GM18526 (cell line): Measurements from ENCODE around the gene ST3GAL4.

Experiments
- POLR2A ChIP-seq: IDR thresholded peaks from 3 replicates; pipeline ENCODE4 v1.6.1; 2011; ENCODE audit not compliant: insufficient read length; ENCODE audit errors: extremely low read depth

ST3GAL4 gene

DNA sequence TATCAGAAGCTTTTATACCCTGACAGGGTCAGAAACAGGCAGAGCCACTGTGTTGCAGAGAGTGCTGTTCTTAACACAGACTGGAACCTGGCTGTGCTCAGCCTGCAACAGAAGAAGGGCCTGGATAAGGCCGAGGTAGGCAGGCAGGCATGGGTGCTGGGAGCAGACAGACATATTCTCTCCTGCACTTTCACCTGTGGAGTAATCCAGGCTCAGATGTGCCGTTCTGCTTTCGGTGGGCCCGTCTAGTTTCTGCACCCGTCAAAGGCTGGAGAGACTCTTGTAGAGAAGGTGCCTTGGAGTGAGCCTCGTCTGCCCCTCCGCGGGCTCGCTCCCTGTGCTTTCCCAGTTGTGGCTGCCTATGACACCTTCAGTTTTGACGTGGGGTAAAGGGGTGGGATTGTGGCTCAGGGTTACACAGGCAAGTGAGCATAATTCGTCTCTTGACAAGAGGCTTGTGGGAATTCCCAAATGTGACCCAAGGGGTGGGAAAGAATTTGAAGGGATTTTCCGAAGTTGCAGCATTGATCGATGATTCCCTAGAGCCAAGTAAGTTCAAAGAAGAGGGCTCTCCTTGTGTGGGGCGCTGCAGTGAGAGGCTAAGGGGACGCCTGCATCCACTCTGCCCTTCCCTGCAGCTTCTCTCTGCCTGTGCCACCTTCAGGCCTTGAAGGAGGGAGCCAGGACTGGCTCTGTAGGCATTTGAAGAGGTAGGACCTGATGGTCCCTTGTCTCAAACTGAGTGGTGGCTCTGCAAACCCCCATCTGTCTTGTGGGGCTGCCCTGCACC, 16.2 kb upstream of the ST3GAL4 start:
- TF ChIP-seq POLR2A: no peak

GRCh38 chr11:126339863-126340434, 15.5 kb upstream of the ST3GAL4 start:
- no peak for TF ChIP-seq POLR2A

GRCh38 chr11:126340960-126341606, 14.4 kb upstream of the ST3GAL4 start:
- no peak for TF ChIP-seq POLR2A

- no peak for TF ChIP-seq POLR2A
Observed at GRCh38 chr11:126341760-126342161, 13.7 kb upstream of the ST3GAL4 start.

DNA sequence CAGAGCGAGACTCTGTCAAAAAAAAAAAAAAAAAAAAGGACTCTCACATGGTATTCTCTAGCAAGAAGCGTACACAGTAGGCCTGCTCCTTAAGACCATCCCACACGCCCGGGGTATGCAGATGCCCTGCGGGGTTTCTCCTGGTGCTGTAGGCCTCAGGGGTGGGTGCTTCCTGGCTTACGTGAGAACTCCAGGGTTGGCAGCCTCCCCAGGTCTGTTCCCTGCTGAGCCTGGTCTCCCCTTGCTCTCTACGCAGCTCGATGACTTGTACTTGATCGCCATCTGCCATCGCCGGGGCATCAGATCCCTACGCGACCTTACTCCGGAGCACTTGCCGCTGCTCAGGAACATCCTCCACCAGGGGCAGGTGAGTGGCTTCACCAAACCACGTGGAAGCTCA, 12.4 kb upstream of the ST3GAL4 start:
- no peak for TF ChIP-seq POLR2A

- TF ChIP-seq POLR2A: no peak
Observed at GRCh38 chr11:126344141-126345080, 11.1 kb upstream of the ST3GAL4 start.

GRCh38 chr11:126345283-126345682, 10.2 kb upstream of the ST3GAL4 start:
- no peak for TF ChIP-seq POLR2A

GRCh38 chr11:126345759-126346585, 9.5 kb upstream of the ST3GAL4 start:
- TF ChIP-seq POLR2A: no peak

DNA sequence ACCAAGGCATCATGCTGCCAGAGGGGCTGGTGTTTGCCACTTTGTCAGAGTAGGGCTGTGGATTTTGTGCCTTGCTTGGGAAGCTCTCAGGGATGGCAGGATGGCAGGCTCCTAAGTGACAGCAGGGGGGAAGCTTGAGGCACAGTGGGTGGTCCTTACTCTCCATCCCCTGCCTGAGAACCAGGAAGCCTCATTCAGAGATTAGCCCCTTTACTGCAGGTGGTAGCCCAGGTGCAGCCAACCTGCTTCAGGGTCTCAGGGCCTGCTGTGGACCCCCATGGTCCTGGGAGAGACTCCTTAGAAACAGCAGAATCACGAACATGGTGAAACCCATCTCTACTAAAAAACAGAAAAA, 8.9 kb upstream of the ST3GAL4 start:
- no peak for TF ChIP-seq POLR2A

DNA sequence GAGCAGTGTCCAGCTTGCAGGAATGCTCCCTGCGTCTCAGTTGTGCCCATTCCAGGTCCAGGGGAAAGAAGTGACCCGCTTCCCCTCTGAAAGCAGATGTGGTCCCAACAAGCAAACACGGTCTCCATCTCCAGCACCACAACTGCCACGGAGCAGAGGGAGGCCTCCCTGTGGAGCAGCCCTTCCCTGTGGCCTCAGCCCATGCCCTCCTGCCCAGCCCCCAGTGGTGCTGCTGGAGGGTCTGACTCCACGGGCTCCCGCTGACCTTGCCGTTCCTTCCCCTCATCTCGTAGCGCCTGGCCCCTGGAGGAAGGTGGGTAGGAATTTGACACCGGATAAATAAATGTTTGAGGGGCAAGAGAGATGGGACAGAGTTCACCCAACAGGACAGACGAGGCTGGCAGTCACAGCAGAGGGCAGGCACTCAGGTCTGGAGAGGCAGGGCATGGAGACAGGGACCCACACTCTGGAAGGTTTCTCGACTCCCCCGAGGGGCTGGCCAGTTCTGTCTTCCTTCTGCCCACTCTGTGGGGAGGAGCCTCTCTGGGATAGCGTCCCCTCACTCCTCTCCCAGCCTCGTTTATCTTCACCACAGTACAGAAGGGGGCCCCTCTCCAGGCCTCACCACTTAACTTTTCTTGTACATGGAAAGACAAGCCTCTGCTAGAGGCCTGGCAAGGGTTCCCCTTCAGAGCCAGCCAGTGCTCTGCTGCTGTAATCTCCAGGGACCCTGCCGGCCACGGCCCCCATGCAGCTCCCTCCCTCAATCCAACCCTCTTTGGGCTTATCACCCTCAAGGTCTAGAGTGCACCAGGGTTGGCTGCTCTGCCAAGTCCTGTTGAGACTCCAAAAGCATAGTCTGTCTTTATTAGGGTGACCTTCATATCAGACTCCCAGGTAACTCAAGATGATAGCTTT, 7.5 kb upstream of the ST3GAL4 start:
- no peak for TF ChIP-seq POLR2A

DNA sequence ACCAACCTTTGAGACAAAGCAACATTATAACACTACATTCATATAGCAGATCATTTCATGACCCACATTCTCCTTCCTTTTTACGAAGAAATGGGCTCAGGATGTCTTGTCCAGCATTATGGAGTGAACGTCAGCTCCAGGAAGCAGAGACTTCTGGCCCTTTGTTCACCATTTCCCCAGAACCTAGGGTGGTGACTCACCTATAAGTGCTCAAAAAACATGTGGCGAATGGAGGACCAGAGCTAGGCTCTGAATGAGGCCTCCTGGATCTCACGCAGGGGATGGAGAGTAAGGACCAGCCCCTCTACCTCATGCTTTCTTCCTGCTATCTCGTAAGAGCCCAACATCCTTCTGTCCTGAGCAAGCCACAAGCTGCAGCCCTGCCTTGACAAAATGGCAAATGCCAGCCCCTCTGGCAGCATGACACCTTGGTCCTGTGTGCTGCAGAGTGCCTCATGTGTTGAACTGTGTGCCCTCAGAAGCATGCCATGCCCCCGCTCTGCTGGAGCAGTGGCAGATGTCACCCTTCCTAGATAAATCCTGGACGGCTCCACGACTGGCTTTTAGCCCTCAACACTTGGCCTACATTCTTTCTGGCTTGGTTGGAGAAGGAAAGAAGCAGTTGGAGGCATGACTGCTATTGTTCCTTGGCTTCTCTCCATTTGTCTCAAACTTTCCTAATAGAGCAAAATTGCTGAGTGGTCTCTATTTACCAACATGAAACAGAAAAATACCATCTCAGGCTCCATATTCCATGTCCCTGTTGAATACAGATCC, 6.5 kb upstream of the ST3GAL4 start:
- TF ChIP-seq POLR2A: no peak

GRCh38 chr11:126350836-126351235, 4.7 kb upstream of the ST3GAL4 start:
- no peak for TF ChIP-seq POLR2A

GRCh38 chr11:126352163-126352562, 3.3 kb upstream of the ST3GAL4 start:
- TF ChIP-seq POLR2A: no peak
